ENCODE measurements around the gene GDNF. TPM values are rescaled to one million over a fixed set of nuclear protein-coding genes. Genes with fewer than 3 reads are reported as not detected.

Gene GDNF
- total RNA-seq, 2 donors from 2014 or later: not detected

DNA sequence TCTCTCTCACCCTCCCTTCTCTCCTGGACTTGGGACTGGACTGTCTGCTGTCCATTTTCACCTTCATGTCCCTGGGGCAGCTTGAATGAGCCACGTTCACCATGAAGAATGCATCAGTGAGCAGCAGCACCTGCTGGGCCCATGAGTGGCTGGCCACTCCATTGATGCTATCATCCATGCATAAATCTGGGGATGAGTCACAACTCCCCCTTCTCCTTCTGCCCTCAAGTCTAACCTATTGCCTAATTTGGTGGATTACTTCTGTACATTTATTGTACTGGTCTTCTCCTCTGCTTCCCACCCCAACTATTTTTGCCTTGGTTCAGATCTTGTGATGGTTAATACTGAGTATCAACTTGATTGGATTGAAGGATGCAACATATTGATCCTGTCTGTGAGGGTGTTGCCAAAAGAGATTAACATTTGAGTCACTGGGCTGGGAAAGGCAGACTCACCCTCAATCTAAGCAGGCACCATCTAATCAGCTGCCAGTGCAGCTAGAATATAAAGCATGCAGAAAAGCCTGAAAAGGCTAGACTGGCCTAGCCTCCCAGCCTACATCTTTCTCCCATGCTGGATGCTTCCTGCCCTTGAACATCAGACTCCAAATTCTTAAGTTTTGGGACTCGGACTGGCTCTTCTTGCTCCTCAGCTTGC lies 46.7 kb downstream of the GDNF start:
- ATAC-seq: no peak
- peaks cover 0 to 8% (median 0%) of the 10 kb centered on the region in 3 donors for H3K9me3 ChIP-seq
- H3K4me3 ChIP-seq: no peak overlapping the region
- no peak overlapping the region for H3K27ac ChIP-seq
- H3K36me3 ChIP-seq (replicated peaks in 1 of 2; ENCODE audit: insufficient read depth in 1 of 2, low read depth in 2 of 2): no peaks in the 10 kb centered on the region
- 61 to 74% methylated on average over 2 of the region's 2 CpGs for WGBS, 2 donors
- no peaks in the 10 kb centered on the region for H3K27me3 ChIP-seq
- intact Hi-C loops (cut with DNase I): no loop called here
- no peak for TF ChIP-seq POLR2A (IDR thresholded peaks at IDR 0.05)
- TF ChIP-seq, protein P1, sequence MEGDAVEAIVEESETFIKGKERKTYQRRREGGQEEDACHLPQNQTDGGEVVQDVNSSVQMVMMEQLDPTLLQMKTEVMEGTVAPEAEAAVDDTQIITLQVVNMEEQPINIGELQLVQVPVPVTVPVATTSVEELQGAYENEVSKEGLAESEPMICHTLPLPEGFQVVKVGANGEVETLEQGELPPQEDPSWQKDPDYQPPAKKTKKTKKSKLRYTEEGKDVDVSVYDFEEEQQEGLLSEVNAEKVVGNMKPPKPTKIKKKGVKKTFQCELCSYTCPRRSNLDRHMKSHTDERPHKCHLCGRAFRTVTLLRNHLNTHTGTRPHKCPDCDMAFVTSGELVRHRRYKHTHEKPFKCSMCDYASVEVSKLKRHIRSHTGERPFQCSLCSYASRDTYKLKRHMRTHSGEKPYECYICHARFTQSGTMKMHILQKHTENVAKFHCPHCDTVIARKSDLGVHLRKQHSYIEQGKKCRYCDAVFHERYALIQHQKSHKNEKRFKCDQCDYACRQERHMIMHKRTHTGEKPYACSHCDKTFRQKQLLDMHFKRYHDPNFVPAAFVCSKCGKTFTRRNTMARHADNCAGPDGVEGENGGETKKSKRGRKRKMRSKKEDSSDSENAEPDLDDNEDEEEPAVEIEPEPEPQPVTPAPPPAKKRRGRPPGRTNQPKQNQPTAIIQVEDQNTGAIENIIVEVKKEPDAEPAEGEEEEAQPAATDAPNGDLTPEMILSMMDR (IDR thresholded peaks at IDR 0.05): no peak
- DNase-seq: no peak
- H3K4me1 ChIP-seq: no peaks in the 10 kb centered on the region

DNA sequence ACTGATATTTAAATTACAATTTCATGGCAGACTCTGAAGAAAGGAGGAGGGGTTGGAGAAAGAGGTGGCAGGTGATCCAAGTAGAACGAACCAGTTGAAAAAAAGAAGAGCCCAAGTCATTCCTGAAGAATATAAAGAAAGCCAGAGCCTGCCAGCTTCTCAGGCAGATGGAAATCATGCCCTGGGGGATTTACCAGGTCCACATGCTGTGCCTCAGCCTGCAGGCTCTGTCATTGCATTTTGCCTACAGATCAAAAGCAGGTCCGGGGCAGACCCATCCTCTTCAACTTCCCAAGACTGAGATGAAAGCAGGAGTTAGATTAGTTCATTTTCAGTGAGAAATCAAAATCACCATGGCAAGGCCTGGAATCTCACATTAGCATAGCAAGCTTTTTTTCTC lies 48.5 kb downstream of the GDNF start:
- Histone ChIP-seq H3K4me1 (no peaks in the 10 kb centered on the region), H3K27ac (no peak overlapping the region), H3K36me3 (replicated peaks in 1 of 2; ENCODE audit: insufficient read depth in 1 of 2, low read depth in 2 of 2) (no peaks in the 10 kb centered on the region), H3K4me3 (no peak overlapping the region), H3K27me3 (no peaks in the 10 kb centered on the region), H3K9me3 (peaks cover 0 to 8% (median 0%) of the 10 kb centered on the region in 3 donors)
- DNase-seq (no peak), ATAC-seq (no peak)
- TF ChIP-seq, protein P1 (IDR thresholded peaks at IDR 0.05): no peak
- no peak for TF ChIP-seq POLR2A (IDR thresholded peaks at IDR 0.05)
- intact Hi-C loops (cut with DNase I): no loop called here
- WGBS, 2 donors: 48 to 52% methylated on average over 2 of the region's 2 CpGs

DNA sequence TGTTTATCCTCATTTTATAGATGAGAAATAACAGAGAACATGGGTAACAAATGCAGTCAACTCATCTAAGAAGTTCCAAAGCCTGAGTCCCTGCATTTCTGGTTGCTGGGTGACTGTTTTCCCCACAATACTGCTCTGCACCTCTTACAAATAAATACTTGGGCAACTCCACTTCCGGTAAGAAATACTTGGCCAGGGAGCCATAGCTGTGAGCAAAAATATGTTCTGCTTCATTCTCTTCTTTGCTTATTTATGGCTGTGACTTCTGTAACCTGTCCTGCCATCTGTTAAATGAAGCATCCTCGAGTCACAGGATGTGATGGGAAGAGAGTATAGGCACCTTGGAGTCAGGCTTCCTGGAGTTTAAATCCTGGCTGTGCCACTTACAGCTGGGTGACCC lies 49.9 kb downstream of the GDNF start:
- 51 to 52% methylated on average over 2 of the region's 2 CpGs for WGBS, 2 donors
- Histone ChIP-seq H3K27ac (no peak overlapping the region), H3K27me3 (no peaks in the 10 kb centered on the region)

DNA sequence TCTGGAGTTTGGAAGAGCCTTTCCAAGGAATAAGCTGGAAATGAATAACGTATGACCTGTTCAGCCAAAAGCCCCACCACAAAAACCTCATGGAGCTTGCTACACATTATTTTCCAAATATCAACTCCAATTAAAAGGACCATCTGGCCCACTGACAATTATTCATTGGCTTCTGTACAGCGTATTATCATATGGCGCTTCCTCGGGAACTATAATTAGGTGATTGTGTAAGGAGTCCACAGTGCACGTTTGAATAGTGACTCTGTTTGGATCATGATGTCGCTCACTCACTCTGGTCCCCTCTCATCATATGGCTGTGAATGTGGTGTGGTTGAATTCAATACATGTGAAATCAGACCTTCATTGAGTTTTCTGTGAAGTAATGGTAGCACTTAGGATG lies 52.1 kb downstream of the GDNF start:
- Histone ChIP-seq H3K27me3 (no peaks in the 10 kb centered on the region), H3K4me1 (no peaks in the 10 kb centered on the region), H3K27ac (no peak overlapping the region), H3K36me3 (replicated peaks in 1 of 2; ENCODE audit: insufficient read depth in 1 of 2, low read depth in 2 of 2) (no peaks in the 10 kb centered on the region), H3K9me3 (no peaks in the 10 kb centered on the region), H3K4me3 (no peak overlapping the region)
- 76 to 81% methylated on average over 6 of the region's 6 CpGs for WGBS, 2 donors
- DNase-seq: no peak
- TF ChIP-seq, protein P1 (IDR thresholded peaks at IDR 0.05): no peak
- no peak for TF ChIP-seq POLR2A (IDR thresholded peaks at IDR 0.05)
- ATAC-seq: no peak
- intact Hi-C loops (cut with DNase I): no loop called here

More for the DNA sequence above, 49.9 kb downstream of the GDNF start:
- Histone ChIP-seq H3K9me3 (peaks cover 0 to 8% (median 0%) of the 10 kb centered on the region in 3 donors), H3K36me3 (replicated peaks in 1 of 2; ENCODE audit: insufficient read depth in 1 of 2, low read depth in 2 of 2) (no peaks in the 10 kb centered on the region), H3K4me1 (no peaks in the 10 kb centered on the region), H3K4me3 (no peak overlapping the region)
- TF ChIP-seq, protein P1 (IDR thresholded peaks at IDR 0.05): no peak
- no peak for TF ChIP-seq POLR2A (IDR thresholded peaks at IDR 0.05)
- ATAC-seq (no peak), DNase-seq (no peak)
- intact Hi-C loops (cut with DNase I): no loop called here

Data from body of pancreas (tissue), 4 donors.